ENCODE measurements around the gene ATP8B3.

DNA sequence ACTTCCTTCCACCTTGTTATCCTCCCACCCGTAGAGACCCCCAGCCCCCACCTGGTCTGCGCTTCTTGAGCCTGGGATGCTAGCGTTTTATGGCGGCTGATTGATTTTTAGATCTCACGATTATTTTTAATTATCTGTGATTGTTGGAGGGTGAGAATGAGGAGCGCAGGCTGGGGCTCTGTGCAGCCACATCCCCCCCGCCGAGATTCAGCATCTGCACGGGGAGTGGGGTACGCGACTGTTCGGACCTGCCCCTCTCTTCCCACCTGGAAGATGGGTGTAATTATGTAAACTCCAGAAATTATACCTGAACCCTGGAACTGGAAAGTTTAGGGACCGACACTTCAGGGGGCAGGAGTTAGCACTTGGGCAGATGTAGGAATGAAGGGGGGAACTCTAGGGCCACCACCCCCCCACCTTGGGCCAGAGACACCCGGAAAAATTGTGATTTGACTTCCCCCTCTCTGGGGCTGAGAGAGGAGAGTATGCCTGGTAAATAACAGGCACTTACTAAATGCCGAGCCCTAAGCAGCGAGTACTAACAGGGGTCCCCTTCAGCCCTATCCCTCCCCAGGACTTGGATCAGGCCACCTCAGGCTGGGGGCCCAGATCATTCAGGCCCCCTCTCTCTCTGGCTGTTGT, 60.6 kb downstream of the ATP8B3 start:
- no peak for TF ChIP-seq CTCF (IDR thresholded peaks at IDR 0.05)
- no peak for TF ChIP-seq POLR2A (IDR thresholded peaks at IDR 0.05)
